Right lobe of liver (tissue), 4 donors: Measurements from ENCODE around the gene CTIF.

Experiments
- CTCF ChIP-seq, 4 donors: fragments of 200-600 bp in 3 of 4; fragments of 450-650 bp in 1 of 4; IDR thresholded peaks; one replicate each; pipeline versions ENCODE4 v1.5.1 to v1.8.0; 2016 to 2022; ENCODE audit warnings: antibody characterized with exemption in 4 of 4, mild to moderate bottlenecking in 2 of 4
- POLR2A ChIP-seq: fragments of 450-650 bp; IDR thresholded peaks from one replicate; pipeline ENCODE4 v1.6.1; 2017; ENCODE audit warnings: antibody characterized with exemption, mild to moderate bottlenecking
- donor health status: DM: no; HTN: no; CAD: no.
- donor health status: DM: no; HTN: no; CAD: no.
- donor health status: DM: no; HTN: yes; CAD: no.

GRCh38 chr18:48785091-48785614 is 246.3 kb downstream of the CTIF start:
- no peak for TF ChIP-seq CTCF (IDR thresholded peaks at IDR 0.05)
- no peak for TF ChIP-seq POLR2A
